GM12878 (cell line): ENCODE measurements around the gene AKR1C3. TPM values are rescaled to one million over a fixed set of nuclear protein-coding genes. Genes with fewer than 3 reads are reported as not detected.

Source experiments
- ATAC-seq: fragments of 200-7000 bp; cut with Tn5 transposase; 3 replicates; pipeline ENCODE4 v1.9.1; 2020; ENCODE audit warnings: mild to moderate bottlenecking, moderate library complexity
- BruUV-seq: library from RNA; stranded (reverse); fragments of 400-500 nt; replicated peaks from 2 replicates; lab custom pipeline; 2021; lab: Mats Ljungman, UMichigan
- CTCF ChIA-PET: fragments of 300-600 bp; sonication (Branson Sonifier 250); formaldehyde crosslinking; extraction: SDS; loops from one replicate; lab custom pipeline; 2021; ENCODE audit warnings: inconsistent platforms; lab: Yijun Ruan, JAX
- POLR2A ChIA-PET: fragments of 350-600 bp; formaldehyde crosslinking; extraction: SDS; loops from one replicate; lab custom pipeline; 2021; ENCODE audit warnings: inconsistent platforms; lab: Charles Lee
- RAD21 ChIA-PET: fragments of 300-600 bp; sonication (Branson Sonifier 250); formaldehyde crosslinking; loops from one replicate; lab custom pipeline; 2023; ENCODE audit warnings: antibody characterized with exemption; ENCODE audit not compliant: unreplicated experiment; lab: Charles Lee
- SMC1A ChIA-PET: fragments of 300-600 bp; sonication (Branson Sonifier 250); formaldehyde crosslinking; loops from one replicate; lab custom pipeline; 2023; ENCODE audit not compliant: unreplicated experiment, uncharacterized antibody; lab: Charles Lee
- DNase-seq: peaks from one replicate; pipeline ENCODE4 v3.0.0-alpha.2; 2011; ENCODE audit warnings: low read depth, low spot score
- FAIRE-seq: peaks from 3 replicates; lab custom pipeline; 2011; peaks lifted over from hg19 to GRCh38; lab: Jason Lieb, UNC
- H2AFZ ChIP-seq: 2 replicates; pipeline ENCODE4 v1.6.0; 2011; ENCODE audit warnings: low read depth, low read length, control low read depth; ENCODE audit not compliant: control insufficient read depth
- H3K27ac ChIP-seq: 2 replicates; pipeline ENCODE4 v1.5.1; 2011; ENCODE audit warnings: control low read depth; ENCODE audit not compliant: control insufficient read depth, insufficient read depth
- H3K27me3 ChIP-seq, 2 experiments: replicated peaks in 1 of 2; 2 replicates each; pipeline versions ENCODE4 v1.6.0 to v1.6.1; 2011; ENCODE audit warnings: low read length in 1 of 2; ENCODE audit not compliant: control insufficient read depth in 2 of 2, insufficient read depth in 2 of 2
- H3K36me3 ChIP-seq, 2 experiments: 2 replicates each; pipeline ENCODE4 v1.5.1; 2011; ENCODE audit warnings: low read length in 1 of 2; ENCODE audit not compliant: control insufficient read depth in 2 of 2, insufficient read depth in 2 of 2
- H3K4me1 ChIP-seq: 2 replicates; pipeline ENCODE4 v1.6.1; 2011; ENCODE audit warnings: mild to moderate bottlenecking, low read length, moderate library complexity, mixed read lengths; ENCODE audit not compliant: control insufficient read depth, insufficient read depth
- H3K4me2 ChIP-seq: 2 replicates; pipeline ENCODE4 v1.6.0; 2011; ENCODE audit warnings: control low read depth; ENCODE audit not compliant: control insufficient read depth, insufficient read depth
- H3K4me3 ChIP-seq: fragments of 200-600 bp; sonication (generic); 2 replicates; pipeline ENCODE4 v1.5.1; 2016
- H3K79me2 ChIP-seq: 2 replicates; pipeline ENCODE4 v1.6.0; 2011; ENCODE audit warnings: low read length; ENCODE audit not compliant: control insufficient read depth, insufficient read depth
- H3K9ac ChIP-seq: 2 replicates; pipeline ENCODE4 v1.8.0; 2011; ENCODE audit warnings: low read length, control low read depth, mixed read lengths; ENCODE audit not compliant: control insufficient read depth, insufficient read depth
- H3K9me3 ChIP-seq: replicated peaks from 3 replicates; pipeline ENCODE4 v1.5.1; 2011; ENCODE audit warnings: mild to moderate bottlenecking, low read length; ENCODE audit not compliant: control insufficient read depth, insufficient read depth
- H4K20me1 ChIP-seq: 2 replicates; pipeline ENCODE4 v1.6.0; 2011; ENCODE audit not compliant: control insufficient read depth, insufficient read depth
- SIX5 ChIP-seq: IDR thresholded peaks from 2 replicates; pipeline ENCODE4 v1.6.1; 2011; ENCODE audit warnings: mild to moderate bottlenecking, low read depth, low read length, moderate library complexity; ENCODE audit not compliant: severe bottlenecking
- SP1 ChIP-seq: IDR thresholded peaks from one replicate; pipeline ENCODE4 v1.6.1; 2011; ENCODE audit warnings: low read depth, low read length
- TARDBP ChIP-seq: IDR thresholded peaks from 2 replicates; pipeline ENCODE4 v1.6.1; 2016; ENCODE audit warnings: borderline replicate concordance
- WGBS: methylation state at CpG from one replicate; pipeline ENCODE4 v1.1.6; 2016; ENCODE audit warnings: low lambda C conversion rate; ENCODE audit not compliant: insufficient replicate concordance, insufficient coverage; ENCODE audit errors: missing lambda C conversion rate; 5-methylcytosine and 5-hydroxymethylcytosine counted together
- in situ Hi-C: fragments of 300-500 bp; cut with MboI; formaldehyde crosslinking; loops from 9 replicates; pipeline ENCODE4 v1.14.3; 2018; ENCODE audit warnings: mixed read lengths
- intact Hi-C: fragments of 100-400 bp; cut with micrococcal nuclease; formaldehyde crosslinking; loops from one replicate; pipeline ENCODE4 v1.14.2; 2022; ENCODE audit not compliant: unreplicated experiment
- polyA plus RNA-seq, 11 experiments: library from polyadenylated mRNA; depleted of rRNA in 4 of 11; unstranded in 6 of 11; stranded (reverse) in 5 of 11; fragments of >200 nt; fragmentation: Nextera tagmentation in 4 of 11; fragmentation: Illumina TruSeq in 1 of 11; extraction: Ambion mirVana in 4 of 11; extraction: Trizol in 1 of 11; gene quantifications; 1 replicate in 1 of 11; 2 replicates in 10 of 11; pipeline versions ENCODE4 v1.2.1 to v1.2.3, GENCODE V29; 2011 to 2016; ENCODE audit warnings: inconsistent platforms in 2 of 11, missing spikeins in 2 of 11, low read depth in 1 of 11
- total RNA-seq, 4 experiments: library from RNA; depleted of rRNA in 3 of 4; stranded (reverse); fragments of >200 nt in 3 of 4; fragmentation: Illumina TruSeq in 1 of 4; extraction: Trizol in 1 of 4; gene quantifications; 2 replicates each; pipeline versions ENCODE4 v1.2.1 to v1.2.3, GENCODE V29; 2013 to 2021
- TF ChIP-seq, protein P1 (sequence below): IDR thresholded peaks from 2 replicates; pipeline ENCODE4 v1.6.1; 2011; ENCODE audit warnings: mild to moderate bottlenecking, low read depth, low read length, moderate library complexity; ENCODE audit not compliant: insufficient replicate concordance
- TF ChIP-seq, protein P2 (sequence below): IDR thresholded peaks from 2 replicates; pipeline ENCODE4 v1.6.1; 2012; ENCODE audit warnings: mild to moderate bottlenecking, low read depth, low read length
- TF ChIP-seq, protein P3 (sequence below): IDR thresholded peaks from 2 replicates; pipeline ENCODE4 v1.6.1; 2012; ENCODE audit warnings: low read length, inconsistent platforms

AKR1C3 gene
- total and polyA plus RNA-seq, 10 of the 15 experiments (the other 5 are each of a cell fraction or from before 2014, with no cell fraction given), result 0.26 to 0.35 TPM; not detected in 8

DNA sequence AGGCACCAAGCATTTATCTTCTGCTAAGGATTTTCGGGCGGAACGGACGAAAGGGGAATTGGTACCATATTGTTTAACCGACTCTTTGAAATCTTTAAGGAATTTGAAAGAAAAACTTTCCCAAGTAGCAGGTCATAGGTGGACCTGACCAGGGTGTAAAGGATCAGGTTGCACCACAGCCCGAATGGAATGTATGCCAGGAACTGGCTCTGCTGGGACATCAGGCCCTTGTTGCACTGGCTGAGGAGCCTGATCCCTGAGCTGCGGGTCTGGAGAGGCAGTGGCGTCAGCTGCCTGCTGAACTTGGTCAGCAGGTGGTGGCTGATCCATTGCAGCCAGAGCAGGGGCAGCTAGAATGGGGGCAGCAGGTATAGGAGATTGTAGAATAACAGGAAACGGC, 49.1 kb upstream of the AKR1C3 start:
- H2AFZ ChIP-seq, result no peak overlapping the region
- no TSS peak for BruUV-seq

DNA sequence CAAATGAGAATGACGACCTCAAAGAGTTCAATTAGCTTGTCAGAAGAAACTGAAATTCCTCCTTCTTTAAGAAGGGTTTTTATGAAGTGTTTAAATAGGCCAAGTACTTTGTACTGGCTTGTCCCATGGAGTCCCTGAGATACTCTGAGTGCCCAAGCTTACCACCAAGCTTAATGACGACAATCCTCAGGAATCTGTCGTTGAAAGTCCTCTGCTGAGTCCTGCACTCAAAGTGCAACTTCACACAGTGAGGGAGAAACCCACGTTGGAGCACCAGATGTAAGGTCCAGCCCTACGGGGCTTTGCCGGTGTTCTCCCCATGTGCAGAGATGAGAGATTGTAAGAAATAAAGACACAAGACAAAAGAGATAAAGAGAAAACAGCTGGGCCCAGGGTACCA, 47.8 kb upstream of the AKR1C3 start:
- H4K20me1 ChIP-seq, result no peaks in the 10 kb centered on the region
- no peak for DNase-seq
- H3K4me3 ChIP-seq, result no peak overlapping the region
- intact Hi-C loops, result no loop called here
- no peak overlapping the region for H3K4me2 ChIP-seq
- no peaks in the 10 kb centered on the region for H3K9me3 ChIP-seq
- no peak overlapping the region for H3K9ac ChIP-seq
- TF ChIP-seq, protein P1, sequence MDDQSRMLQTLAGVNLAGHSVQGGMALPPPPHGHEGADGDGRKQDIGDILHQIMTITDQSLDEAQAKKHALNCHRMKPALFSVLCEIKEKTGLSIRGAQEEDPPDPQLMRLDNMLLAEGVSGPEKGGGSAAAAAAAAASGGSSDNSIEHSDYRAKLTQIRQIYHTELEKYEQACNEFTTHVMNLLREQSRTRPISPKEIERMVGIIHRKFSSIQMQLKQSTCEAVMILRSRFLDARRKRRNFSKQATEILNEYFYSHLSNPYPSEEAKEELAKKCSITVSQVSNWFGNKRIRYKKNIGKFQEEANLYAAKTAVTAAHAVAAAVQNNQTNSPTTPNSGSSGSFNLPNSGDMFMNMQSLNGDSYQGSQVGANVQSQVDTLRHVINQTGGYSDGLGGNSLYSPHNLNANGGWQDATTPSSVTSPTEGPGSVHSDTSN, result no peak
- TF ChIP-seq SP1 (no peak), SIX5 (no peak)
- TF ChIP-seq, protein P2, sequence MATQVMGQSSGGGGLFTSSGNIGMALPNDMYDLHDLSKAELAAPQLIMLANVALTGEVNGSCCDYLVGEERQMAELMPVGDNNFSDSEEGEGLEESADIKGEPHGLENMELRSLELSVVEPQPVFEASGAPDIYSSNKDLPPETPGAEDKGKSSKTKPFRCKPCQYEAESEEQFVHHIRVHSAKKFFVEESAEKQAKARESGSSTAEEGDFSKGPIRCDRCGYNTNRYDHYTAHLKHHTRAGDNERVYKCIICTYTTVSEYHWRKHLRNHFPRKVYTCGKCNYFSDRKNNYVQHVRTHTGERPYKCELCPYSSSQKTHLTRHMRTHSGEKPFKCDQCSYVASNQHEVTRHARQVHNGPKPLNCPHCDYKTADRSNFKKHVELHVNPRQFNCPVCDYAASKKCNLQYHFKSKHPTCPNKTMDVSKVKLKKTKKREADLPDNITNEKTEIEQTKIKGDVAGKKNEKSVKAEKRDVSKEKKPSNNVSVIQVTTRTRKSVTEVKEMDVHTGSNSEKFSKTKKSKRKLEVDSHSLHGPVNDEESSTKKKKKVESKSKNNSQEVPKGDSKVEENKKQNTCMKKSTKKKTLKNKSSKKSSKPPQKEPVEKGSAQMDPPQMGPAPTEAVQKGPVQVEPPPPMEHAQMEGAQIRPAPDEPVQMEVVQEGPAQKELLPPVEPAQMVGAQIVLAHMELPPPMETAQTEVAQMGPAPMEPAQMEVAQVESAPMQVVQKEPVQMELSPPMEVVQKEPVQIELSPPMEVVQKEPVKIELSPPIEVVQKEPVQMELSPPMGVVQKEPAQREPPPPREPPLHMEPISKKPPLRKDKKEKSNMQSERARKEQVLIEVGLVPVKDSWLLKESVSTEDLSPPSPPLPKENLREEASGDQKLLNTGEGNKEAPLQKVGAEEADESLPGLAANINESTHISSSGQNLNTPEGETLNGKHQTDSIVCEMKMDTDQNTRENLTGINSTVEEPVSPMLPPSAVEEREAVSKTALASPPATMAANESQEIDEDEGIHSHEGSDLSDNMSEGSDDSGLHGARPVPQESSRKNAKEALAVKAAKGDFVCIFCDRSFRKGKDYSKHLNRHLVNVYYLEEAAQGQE, result no peak
- no peak overlapping the region for H3K27ac ChIP-seq
- no TSS peak for BruUV-seq
- ChIA-PET SMC1A (no interaction called here), POLR2A (no interaction called here), CTCF (no interaction called here), RAD21 (no interaction called here)
- no peak for ATAC-seq
- H2AFZ ChIP-seq, result no peak overlapping the region
- no peaks in the 10 kb centered on the region for H3K79me2 ChIP-seq
- H3K27me3 ChIP-seq, result no peaks in the 10 kb centered on the region
- no peak for FAIRE-seq
- in situ Hi-C loops, result no loop called here
- no peaks in the 10 kb centered on the region for H3K36me3 ChIP-seq
- H3K4me1 ChIP-seq, result no peaks in the 10 kb centered on the region
- WGBS, result 35% methylated on average over 6 of the region's 6 CpGs

More for the DNA sequence above, 49.1 kb upstream of the AKR1C3 start:
- Histone ChIP-seq H3K9ac (no peak overlapping the region), H3K36me3 (no peaks in the 10 kb centered on the region), H3K4me3 (no peak overlapping the region), H3K4me1 (no peaks in the 10 kb centered on the region), H4K20me1 (no peaks in the 10 kb centered on the region), H3K79me2 (no peaks in the 10 kb centered on the region), H3K9me3 (no peaks in the 10 kb centered on the region), H3K4me2 (no peak overlapping the region), H3K27ac (no peak overlapping the region)
- no peak for ATAC-seq
- FAIRE-seq, result no peak
- CTCF ChIA-PET, result no interaction called here
- intact Hi-C loops, result no loop called here
- in situ Hi-C loops, result no loop called here
- TF ChIP-seq, protein P3, sequence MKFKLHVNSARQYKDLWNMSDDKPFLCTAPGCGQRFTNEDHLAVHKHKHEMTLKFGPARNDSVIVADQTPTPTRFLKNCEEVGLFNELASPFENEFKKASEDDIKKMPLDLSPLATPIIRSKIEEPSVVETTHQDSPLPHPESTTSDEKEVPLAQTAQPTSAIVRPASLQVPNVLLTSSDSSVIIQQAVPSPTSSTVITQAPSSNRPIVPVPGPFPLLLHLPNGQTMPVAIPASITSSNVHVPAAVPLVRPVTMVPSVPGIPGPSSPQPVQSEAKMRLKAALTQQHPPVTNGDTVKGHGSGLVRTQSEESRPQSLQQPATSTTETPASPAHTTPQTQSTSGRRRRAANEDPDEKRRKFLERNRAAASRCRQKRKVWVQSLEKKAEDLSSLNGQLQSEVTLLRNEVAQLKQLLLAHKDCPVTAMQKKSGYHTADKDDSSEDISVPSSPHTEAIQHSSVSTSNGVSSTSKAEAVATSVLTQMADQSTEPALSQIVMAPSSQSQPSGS, result no peak
- no peak for TF ChIP-seq TARDBP
- TF ChIP-seq, all 136 proteins: peak for 0
- H3K27me3 ChIP-seq, result no peaks in the 10 kb centered on the region
- ChIA-PET POLR2A (no interaction called here), RAD21 (no interaction called here), SMC1A (no interaction called here)
- no peak for DNase-seq
- WGBS, result 59% methylated on average over 9 of the region's 9 CpGs
